ENCODE results near the gene SRGAP1. TPM values are rescaled to one million over a fixed set of nuclear protein-coding genes. Genes with fewer than 3 reads are reported as not detected.
"Not testable (repeated sequence)": the region's sequence is repeated elsewhere in the genome, so short reads cannot be mapped to it uniquely, and the experiment has no call there.

Gene SRGAP1
- total and polyA plus RNA-seq, 8 donors: 9.6 to 15.6 (median 11.7) TPM

DNA sequence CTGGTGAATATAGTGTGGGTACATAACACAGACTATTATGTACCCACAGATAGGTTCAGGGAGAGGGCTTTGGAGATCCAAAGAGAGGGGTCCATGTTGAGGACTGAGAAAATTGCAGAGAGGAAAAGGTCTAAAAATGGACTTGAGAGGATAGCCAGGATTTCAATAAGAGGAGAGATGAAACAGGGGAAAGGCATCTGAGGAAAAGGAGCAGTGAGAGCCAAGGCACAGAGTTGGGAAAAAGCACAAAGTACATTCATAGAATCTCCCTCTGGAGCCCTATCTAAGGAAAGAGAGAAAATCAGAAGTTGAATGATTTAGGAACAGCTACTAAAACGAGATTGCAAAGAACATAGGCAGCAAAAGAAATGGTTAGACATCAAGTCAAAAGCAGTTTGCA, 182.8 kb downstream of the SRGAP1 start:
- no peak overlapping the region for H3K27ac ChIP-seq
- TF ChIP-seq, protein P1, sequence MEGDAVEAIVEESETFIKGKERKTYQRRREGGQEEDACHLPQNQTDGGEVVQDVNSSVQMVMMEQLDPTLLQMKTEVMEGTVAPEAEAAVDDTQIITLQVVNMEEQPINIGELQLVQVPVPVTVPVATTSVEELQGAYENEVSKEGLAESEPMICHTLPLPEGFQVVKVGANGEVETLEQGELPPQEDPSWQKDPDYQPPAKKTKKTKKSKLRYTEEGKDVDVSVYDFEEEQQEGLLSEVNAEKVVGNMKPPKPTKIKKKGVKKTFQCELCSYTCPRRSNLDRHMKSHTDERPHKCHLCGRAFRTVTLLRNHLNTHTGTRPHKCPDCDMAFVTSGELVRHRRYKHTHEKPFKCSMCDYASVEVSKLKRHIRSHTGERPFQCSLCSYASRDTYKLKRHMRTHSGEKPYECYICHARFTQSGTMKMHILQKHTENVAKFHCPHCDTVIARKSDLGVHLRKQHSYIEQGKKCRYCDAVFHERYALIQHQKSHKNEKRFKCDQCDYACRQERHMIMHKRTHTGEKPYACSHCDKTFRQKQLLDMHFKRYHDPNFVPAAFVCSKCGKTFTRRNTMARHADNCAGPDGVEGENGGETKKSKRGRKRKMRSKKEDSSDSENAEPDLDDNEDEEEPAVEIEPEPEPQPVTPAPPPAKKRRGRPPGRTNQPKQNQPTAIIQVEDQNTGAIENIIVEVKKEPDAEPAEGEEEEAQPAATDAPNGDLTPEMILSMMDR (IDR thresholded peaks at IDR 0.05): no peak
- no peak overlapping the region for H3K4me3 ChIP-seq
- intact Hi-C loops (cut with DNase I): no loop called here
- ATAC-seq (no peak), DNase-seq (no peak)
- H3K4me1 ChIP-seq: no peaks in the 10 kb centered on the region
- no peaks in the 10 kb centered on the region for H3K27me3 ChIP-seq
- no peaks in the 10 kb centered on the region for H3K36me3 ChIP-seq
- peaks cover 0 to 6% of the 10 kb centered on the region in 2 donors for H3K9me3 ChIP-seq

DNA sequence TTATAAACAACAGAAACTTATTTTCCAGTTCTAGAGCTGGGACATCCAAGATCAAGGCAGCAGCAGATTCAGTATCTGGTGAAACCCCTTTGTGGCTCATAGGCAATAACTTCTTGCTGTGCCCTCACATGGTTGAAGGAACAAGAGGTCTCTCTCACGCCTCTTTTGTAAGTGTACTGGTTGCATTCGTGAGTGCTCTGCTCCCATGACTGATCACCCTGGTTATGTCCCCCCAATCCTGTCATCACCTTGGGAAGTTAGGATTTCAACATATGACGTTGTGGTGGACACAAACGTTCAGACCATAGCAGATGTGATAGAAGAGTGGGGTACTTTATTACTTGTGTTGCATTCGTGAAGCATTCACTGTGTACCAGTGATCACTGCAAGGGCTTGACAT, 184.0 kb downstream of the SRGAP1 start:
- H3K4me1 ChIP-seq: no peaks in the 10 kb centered on the region
- intact Hi-C loops (cut with DNase I): no loop called here
- H3K9me3 ChIP-seq: peaks cover 0 to 7% of the 10 kb centered on the region in 2 donors
- DNase-seq: no peak
- no peaks in the 10 kb centered on the region for H3K27me3 ChIP-seq
- TF ChIP-seq, protein P1 (IDR thresholded peaks at IDR 0.05): no peak
- H3K36me3 ChIP-seq: no peaks in the 10 kb centered on the region
- no peak for ATAC-seq
- no peak overlapping the region for H3K4me3 ChIP-seq
- no peak overlapping the region for H3K27ac ChIP-seq

DNA sequence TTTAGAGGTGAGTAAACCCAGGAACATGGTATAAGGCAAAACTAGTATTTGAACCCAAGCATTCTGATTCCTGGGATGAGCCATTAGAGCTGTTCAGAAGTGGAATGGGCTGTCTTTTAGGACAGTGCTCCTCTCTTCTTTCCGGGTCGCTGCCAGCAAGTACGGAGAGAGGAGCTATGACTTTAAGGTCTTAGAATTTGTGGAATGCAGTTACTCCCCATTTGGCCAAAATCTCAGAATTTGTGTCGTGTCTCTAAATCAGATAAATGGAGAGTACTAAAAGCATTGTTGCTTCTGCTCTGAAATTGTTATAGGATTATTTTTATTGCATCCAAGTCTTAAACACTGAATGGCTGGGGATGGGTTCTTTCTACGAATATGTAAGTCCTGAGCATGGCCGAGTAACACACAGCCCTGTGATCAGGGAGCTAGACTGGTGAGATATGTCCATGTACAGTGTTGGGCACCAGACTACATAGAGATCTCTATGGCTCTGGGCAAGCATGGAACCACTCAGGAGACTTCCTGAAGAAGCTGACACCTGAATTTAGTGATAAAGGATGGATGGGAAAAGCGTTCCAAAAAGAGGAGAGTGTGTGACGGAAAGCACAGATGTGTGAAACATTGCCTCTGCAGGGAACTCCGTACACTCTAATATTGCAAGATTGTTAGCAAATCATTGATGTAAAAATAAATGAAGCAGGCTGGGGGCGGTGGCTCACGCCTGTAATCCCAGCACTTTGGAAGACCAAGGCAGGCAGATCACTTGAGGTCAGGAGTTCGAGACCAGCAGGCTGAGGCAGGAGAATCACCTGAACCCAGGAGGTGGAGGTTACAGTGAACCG, 184.7 kb downstream of the SRGAP1 start:
- TF ChIP-seq, protein P1 (IDR thresholded peaks at IDR 0.05): no peak
- no peak for DNase-seq
- H3K4me3 ChIP-seq: no peak overlapping the region
- ATAC-seq: no peak
- peaks cover 0 to 7% of the 10 kb centered on the region in 2 donors for H3K9me3 ChIP-seq
- H3K36me3 ChIP-seq: no peaks in the 10 kb centered on the region
- intact Hi-C loops (cut with DNase I): no loop called here
- no peaks in the 10 kb centered on the region for H3K4me1 ChIP-seq
- no peak overlapping the region for H3K27ac ChIP-seq
- no peaks in the 10 kb centered on the region for H3K27me3 ChIP-seq

DNA sequence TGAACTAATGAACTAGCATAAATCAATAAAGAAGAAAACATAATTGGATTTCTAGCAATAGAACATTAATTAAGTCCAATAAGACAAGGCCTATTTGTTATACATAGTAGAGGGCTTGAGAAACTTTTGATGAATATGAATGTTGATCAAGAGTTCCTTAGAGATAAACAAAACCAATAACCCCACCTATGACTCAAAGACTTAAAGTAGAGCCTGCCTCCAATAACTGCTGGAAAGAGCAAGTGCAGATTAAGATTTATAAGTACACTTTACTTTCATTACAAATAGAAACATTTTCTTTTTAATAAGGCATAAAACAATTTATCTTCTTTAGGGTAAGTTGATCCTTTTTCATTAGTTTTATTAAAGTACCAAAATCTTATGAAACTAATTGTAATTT, 185.7 kb downstream of the SRGAP1 start:
- no peak overlapping the region for H3K4me3 ChIP-seq
- ATAC-seq (no peak), DNase-seq (no peak)
- H3K27ac ChIP-seq: no peak overlapping the region
- TF ChIP-seq, protein P1 (IDR thresholded peaks at IDR 0.05): no peak
- intact Hi-C loops (cut with DNase I): no loop called here
- H3K4me1 ChIP-seq: no peaks in the 10 kb centered on the region
- no peaks in the 10 kb centered on the region for H3K36me3 ChIP-seq
- peaks cover 0 to 7% of the 10 kb centered on the region in 2 donors for H3K9me3 ChIP-seq
- no peaks in the 10 kb centered on the region for H3K27me3 ChIP-seq

DNA sequence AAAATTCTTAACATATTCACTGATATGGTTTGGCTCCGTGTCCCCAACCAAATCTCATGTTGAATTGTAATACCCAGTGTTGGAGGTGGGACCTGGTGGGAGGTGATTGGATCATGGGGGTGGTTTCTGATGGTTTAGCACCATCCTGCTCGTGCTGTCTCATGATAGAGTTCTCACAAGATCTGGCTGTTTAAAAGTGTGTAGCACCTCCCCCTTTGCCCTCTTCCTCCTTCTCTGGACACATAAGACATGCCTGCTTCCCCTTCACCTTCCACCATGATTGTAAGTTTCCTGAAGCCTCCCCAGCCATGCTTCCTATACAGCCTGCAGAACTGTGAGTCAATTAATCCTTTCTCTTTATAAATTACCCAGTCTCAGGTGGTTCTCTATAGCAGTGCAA, 189.6 kb downstream of the SRGAP1 start:
- H3K4me1 ChIP-seq; H3K27ac ChIP-seq; DNase-seq; H3K4me3 ChIP-seq; ATAC-seq; H3K36me3 ChIP-seq; H3K9me3 ChIP-seq; H3K27me3 ChIP-seq; intact Hi-C loops (cut with DNase I): not testable (repeated sequence)
